NOMO-1 (cell line): ENCODE results near the gene DNALI1.
A peak's percentile ranks its signal among the peaks of the same experiment; 100 is the strongest.

Experiments used
- DNase-seq, 2 experiments: peaks; one replicate each; lab custom pipeline; 2025; ENCODE audit not compliant: unreplicated experiment in 2 of 2; lab: John Stamatoyannopoulos, UW

DNALI1 gene

DNA sequence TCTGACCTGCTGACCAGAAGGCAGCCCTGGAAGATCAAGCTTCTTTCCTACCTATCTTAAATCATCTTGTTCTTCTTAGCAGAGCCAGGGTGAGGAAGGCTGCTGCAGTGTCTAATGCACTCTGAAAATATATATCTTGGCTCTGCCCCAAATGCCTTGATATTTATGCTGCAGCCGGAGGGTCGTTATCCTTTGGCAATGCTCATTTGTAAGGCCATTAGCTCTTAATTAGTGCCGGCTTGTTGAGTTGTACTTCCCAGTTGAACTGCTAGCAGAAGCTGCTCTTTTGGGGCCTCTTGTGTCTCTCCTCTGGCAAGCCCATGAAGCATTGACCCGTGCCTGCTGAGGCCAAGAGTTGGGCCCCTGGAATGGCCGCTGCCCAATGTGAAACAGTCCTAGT lies 43.2 kb downstream of the DNALI1 start:
- no peak for DNase-seq

DNA sequence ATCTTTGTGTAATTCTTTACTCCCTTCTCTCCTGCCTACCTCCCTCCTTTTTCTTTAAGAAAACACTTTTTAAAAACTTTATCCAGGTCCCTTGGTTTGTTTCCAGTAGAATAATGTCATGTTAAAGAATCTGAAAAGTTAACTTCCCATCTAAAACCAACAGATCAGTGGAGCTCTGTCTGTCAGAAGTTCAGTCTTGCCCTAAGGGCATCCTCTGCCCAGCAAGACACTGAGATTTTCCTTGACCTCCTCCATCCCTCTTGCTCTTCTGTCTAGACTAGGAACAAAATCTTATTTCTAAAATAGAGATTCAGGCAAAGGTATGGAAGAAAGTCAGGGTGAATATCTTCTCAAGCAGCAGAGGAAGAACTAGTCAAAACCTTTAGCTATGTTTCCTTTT lies 44.7 kb downstream of the DNALI1 start:
- no peak for DNase-seq

DNA sequence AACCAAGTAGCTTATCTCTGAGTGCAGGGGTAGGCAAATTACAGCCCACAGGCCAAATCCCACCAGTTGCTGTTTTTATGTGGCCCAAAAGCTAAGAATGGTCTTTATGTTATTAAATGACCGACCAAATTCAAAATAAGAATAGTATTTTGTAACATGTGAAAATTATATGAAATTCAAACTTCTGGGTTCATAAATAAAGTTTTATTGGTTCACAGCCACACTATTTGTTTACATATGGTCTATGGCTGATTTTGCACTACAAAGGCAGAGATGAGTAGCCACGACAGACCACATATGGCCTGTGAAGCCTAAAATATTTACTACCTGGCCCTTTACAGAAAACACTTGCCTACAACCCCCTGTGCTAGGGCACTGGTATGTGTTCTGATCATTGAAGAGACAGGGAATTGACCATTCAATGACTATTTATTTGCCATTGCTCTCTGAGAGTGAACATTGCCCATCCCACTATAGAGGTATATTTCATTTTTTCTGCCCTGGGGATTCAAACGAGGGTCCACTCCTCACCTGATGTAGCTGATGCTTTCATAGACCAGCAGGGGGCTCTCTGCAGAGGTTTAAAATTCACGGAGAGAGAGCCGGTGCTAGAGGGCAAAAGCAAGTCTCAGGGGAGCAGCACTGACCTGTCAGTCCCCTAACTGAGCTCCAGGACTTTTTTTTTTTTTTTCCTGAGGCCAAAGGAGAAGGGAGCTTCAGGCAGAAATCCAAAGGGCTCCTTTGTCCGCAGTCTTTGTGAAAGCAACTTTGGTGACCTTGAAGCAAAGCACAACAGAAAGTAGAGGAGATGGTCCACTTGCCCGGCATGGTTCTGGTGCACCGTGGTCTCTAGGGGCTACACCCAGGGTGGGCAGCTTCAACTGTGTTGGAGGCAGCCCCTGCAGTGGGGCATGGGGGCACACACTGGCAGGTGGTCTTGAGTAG lies 46.3 kb downstream of the DNALI1 start:
- peak; percentile 3 to 46 for DNase-seq

DNA sequence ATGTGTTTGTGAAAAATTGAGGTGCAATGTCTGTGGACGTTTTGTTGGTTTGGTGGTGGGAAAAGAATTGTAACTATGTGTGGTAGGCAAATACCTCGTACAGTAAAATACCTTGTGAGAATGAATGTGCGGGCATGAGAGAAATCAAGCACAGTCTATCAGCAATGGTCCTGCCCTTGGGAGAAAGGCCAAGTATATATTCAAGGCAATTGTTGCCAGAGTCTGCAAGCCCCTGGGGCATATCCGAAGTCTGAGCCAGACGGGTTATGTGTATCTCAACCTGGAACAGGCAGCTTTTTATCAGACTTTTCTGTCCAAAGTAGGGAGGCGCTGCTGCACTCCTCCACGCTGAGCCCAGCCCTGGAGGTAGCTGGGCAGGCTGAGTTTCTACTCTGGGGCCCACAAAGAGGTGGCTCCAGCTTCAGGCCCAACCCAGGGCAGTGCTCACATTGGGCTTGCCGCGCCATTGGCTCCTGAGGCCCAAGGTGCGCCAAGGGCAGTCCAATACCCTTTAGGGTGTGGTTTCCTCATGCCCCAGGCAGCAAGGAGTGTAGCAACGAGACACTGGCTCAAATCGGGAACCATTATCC lies 48.4 kb downstream of the DNALI1 start:
- DNase-seq, result no peak

DNA sequence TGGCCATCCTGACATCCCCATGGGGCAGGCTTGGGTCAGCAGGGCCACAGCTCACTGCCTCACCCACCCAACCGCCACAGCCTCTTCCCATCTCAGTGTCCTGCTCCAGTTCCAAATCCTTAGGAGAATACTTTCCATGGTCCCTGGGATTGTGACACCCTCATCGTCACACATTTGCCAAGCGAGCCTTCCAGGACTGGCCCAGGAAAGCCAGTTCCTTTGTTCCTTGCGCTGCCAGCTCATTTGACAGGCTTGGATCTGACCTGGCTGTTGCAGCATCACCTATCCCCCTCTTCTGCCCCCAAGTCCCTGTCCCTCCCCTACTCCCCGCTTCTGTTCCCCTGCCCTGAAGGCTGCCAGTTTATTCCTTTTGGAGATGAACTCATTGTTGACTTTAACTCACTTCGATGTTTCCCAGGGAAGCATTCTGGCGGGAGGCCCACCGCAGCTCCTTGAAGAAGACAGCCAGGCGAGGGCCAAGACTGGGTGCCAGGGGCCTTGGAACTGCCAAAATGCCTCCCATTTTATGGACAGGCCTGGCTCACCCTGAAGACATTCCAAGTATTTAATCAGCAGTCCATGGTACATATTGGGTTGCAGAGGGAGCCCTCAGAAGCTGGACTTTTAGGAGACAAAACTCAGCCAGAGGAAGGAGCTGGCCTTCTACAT lies 49.2 kb downstream of the DNALI1 start:
- DNase-seq, result no peak

DNA sequence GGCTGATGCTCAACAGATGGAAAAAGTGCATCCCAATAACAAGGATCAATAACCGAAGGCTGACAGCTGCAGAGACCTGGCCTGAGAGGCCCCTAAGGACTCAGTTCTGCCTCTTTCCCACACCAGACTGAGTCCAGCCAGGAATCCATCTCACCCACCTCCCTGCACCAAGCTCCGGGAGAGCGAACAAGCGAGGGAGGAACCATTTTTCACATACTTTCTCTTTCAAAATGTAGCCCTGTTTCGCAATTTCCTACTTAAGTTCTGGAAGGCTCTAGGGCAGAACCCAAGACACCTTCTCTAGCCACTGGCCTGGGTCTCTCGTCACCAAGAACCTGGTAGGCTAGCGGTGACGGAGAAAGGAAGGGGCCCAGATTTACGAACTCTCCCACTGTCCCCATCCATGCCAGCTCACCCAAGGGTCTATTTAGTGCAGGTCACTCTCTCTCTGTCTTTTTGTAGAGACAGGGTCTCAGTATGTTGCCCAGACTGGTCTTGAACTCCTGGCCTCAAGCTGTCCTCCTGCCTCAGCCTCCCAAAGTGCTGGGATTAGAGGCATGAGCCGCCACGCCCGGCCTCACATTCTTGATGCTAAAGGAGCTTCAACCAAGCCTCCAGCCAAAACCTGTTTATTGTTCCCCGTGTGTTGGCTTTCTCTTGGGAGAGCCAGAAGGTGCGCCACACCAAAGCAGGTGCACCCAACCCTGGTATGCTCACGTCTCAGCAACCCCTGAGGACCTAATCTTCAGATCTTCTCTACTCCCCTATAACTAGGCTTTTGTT lies 49.9 kb downstream of the DNALI1 start:
- peak; percentile 12 to 64 for DNase-seq

DNA sequence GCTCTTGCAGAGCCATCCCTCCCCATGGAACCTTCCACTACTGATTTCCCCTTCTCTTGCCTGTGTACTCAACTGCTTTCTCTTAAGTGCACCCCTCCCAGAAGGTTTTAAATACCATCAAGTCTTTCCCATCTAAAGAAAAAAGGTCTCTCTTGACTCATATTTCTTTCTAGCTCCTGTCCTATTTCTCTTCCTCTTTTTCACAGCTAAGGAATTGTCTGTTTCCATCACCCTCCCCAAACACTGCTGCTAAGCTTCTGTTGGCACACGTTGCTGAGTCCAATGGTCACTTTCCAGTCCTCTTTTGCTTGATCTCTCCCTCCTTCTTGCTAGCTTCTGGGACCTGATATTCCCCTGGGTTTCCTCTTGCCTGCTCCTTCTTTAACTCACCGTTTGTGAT lies 52.3 kb downstream of the DNALI1 start:
- peak; percentile 8 to 31 for DNase-seq

DNA sequence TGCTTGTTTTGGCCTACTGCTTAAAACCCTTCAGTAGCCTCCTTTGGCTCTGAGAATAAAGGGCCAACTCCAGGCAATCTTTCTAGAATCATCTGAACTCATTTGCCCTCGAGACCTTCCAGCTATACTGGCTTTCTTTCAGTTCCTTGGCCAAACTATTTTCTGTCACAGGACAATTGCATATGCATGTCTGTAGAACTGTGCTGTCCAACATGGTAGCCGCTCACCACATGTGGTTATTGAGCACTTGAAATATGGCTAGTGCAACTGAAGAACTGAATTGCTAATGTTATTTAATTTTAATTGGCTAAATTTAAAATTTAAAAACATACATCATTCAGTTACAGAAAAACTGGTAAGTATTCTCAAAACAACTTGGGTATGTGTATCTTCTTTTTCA lies 53.3 kb downstream of the DNALI1 start:
- no peak for DNase-seq

DNA sequence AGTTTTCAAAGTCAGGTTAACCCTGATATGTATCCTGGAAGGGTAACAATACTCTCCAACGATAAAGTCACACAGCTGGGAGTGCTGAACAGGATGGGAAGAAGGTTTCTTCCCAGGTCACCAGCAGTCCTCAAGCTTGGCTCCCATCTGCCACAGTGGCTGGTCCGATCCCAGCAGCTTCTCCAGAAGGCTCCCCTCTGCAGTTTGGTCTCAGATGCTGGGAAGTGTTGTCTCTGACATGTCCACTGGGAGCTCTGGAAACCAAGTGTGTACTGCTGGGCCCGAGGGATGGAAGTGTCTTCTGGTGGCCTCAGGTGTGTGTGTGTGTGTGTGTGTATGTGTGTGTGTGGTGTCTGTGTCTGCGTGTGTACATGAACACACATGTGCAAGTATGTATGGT lies 55.4 kb downstream of the DNALI1 start:
- no peak for DNase-seq

DNA sequence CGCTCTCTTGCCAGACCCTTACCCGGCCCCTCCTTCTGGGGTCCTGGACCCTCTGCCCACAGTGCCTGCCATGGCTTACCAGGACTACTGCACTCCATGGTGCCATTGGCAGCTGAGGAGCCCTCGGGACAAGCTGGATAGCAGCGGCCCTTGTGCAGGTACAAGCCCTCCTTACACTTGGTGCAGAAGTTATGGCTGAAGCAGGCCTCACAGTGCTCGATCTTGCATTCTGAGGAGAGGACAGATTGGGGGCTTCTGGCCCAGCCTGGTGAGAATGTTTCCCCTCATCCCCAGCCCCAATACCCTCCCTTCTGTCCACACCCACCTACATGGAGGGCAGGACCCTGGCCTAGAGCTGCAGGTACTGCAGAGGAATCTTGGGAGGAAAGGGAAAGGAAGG lies 57.4 kb downstream of the DNALI1 start:
- no peak for DNase-seq

DNA sequence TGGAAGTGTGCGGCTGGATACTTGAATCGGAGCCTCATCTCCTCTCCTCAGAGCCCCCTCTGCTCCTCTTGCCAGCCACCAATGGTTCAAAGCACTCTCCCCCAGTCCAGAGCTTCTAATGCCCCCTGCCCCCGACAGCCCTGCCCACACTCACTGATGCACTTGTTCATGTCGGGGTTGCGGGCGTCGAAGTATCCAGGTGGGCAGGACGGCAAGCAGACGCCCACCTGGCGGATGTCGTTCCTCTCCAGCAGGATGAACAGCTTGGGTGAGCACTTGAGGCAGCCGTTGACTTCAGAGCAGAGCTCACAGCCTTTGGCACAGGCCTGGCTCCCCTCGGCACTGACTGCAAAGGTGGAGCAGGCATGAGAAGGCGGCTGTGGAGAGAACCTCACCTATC lies 59.6 kb downstream of the DNALI1 start:
- DNase-seq, result no peak
